HG02623 (cell line): ENCODE data around the gene ANGPT4.

ENCODE experiments used
- ATAC-seq: cut with Tn5 transposase; IDR thresholded peaks from one replicate; pipeline ENCODE4 v1.9.1; 2021; ENCODE audit warnings: moderate library complexity; ENCODE audit not compliant: unreplicated experiment

Gene ANGPT4

DNA sequence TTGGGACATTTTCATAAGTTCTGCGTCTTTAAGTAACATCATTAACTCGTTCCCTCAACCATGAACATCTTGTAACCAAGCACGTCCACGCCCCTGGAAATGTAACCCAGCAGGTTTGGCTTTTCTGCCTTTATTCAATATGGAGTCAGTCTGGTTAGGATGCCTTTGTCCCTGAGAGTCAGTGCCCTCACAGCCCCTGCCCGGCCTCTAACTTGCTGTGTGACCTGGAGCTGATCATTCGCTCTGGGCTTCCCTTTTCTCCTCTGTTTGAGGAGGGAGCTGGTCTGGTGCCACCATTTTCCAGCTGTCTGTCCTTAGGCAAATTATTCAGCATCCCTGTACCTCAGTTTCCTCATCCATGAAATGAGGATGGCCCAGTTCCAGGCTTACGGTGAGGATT lies 26.5 kb upstream of the ANGPT4 start:
- no peak for ATAC-seq

DNA sequence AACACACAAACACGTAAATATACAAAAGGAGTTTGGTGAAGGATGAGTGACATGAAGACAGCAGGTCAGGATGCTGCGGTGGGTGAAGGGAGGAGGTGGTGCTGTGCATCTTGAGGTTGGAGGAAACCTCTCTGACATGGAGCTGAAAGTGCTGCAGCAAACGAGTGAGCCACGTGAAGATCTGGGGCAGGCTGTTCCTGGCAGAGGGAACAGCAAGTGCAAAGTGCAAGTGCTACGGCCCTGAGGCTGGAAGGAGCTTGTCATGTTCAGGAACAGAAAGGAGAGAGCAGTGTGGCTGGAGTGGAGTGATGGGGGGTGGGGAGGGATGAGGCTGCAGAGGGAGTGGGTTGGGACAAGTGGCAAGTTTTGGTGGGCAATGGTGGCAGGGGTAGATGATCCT lies 24.8 kb upstream of the ANGPT4 start:
- no peak for ATAC-seq

DNA sequence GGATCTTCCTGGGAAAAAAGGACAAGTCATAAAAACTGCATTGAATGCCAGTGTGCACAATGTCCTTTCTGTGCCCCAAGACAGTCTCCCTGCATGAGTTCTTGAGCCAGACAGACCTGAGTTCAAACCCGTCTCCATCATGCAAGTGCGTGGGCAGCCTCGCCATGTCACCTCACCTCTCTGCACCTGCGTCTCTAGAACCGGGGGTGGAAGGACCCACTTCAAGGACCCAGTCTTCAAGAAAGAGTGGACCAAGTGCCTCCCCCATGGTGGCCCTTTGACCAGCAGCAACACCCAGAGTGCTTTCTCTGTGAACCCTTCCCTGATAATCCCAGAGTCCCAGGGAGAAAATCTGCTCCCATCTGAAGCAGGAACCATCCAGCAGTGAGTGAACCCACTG lies 23.5 kb upstream of the ANGPT4 start:
- no peak for ATAC-seq

DNA sequence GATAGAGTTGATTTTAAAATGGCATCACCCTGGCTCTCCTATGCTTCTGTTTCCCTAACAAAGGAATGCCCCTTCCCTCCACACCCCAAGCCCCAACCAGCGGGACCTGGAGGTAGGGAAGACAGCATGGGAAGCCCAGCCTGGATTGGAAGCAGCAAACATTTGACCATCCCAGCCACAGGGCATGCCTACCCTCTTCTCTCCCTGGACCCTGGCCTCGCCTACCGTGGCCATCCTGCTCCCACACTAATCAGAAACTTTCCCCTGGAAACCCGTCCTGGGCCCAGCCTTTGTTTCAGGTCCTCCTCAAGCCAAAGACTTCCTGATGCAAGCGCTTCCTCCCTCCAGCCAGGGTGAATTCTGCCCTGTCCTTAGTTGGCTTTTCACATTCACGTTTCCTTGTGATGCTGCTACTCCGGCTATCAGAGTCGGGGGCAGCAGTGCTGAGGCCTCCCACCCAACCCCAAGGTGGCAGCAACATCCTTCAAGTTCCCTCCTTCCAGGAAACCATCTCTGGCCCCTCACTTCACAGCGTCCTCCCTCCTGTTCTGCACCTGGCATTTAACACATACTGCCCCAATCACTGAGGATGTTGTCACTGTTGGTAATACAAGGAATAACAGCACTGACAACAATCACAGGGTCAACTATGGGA lies 18.2 kb upstream of the ANGPT4 start:
- ATAC-seq = no peak

DNA sequence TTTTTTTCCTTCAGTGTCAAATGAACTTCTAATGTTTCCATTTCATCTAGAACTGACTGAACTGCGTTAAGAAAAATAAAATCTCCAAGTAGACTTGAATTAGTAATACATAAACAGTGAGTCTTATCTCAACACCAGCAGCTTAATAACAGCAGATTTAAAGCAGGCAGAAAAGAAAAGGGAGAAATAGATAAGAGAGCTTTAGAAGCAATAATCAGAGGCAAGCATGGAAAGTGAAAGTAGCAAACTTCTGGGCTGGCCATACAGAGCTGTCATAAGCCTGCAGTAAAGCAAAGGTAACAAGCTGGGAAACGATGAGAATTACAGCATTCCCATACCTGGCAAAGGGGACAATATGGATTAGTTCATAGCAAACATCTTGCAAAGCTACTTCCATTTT lies 16.9 kb upstream of the ANGPT4 start:
- ATAC-seq = no peak

DNA sequence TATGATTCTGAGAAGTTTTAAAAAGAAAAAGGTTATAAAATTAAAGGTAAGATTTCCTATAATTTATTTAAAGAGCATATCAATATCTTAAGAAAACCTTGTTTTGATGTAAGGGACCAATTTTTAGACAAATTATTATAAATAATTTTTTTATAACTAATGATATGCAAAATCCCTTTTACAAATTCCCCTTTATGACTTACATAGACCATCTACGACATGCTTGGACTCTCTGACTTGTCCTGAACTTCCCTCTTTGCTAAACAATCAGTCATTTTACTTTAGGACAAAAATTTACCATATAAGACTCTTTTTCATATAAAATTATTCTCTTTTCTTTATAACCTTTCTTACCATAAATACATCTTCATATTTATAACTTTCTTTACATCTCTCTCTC lies 15.3 kb upstream of the ANGPT4 start:
- ATAC-seq = no peak

DNA sequence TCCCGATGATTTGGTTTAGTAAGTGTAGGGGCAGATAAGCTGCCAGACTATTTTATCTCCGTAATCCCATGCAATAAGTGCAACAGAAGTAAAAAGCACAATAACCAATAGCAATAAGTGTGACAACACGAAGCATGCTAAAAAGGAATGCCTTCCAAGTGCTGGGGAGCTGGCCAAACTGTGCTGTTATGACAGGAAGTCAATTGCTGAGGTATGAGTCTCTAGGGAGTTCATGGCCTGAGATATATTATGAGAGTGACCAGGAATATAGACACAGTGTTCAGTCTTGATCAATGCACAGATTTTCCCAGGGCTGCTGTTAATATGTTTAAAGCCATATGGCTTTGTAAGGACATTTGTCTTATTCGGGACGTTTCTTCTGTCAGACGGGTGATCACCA lies 10.5 kb upstream of the ANGPT4 start:
- no peak for ATAC-seq

DNA sequence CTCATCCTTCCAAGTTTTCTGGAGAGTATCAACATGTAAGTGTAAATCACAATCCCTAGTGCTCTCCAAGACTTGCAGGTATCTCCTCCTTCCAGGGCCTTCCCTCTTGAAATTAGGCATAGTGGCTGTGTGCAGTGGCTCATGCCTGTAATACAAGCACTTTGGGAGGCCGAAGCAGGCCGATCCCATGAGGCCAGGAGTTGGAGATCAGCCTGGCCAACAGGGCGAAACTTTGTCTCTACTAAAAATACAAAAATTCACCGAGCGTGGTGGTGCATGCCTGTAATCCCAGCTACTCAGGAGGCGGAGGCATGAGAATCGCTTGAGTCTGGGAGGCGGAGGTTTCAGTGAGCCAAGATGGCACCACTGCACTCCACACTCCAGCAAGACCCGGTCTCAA lies 9.4 kb upstream of the ANGPT4 start:
- ATAC-seq = no peak

DNA sequence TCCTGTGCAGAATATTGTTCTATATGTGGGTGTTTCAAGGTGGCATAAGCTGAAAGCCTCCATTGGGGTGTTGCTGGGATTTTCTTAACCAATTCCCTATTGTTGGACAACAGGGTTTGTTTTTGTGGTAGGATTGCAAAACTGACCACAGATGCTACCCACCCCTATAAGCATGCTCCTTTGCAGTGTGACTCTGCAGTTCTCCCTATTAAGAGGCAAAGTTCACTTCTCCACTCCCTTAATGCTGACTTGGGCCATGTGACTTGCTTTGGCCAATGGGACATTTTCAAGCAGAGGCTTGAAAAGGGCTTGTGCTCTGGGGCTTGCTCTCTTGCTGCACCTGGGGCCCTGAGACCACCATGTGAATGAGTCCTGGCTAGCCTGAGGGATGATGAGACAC lies 8.5 kb upstream of the ANGPT4 start:
- no peak for ATAC-seq

DNA sequence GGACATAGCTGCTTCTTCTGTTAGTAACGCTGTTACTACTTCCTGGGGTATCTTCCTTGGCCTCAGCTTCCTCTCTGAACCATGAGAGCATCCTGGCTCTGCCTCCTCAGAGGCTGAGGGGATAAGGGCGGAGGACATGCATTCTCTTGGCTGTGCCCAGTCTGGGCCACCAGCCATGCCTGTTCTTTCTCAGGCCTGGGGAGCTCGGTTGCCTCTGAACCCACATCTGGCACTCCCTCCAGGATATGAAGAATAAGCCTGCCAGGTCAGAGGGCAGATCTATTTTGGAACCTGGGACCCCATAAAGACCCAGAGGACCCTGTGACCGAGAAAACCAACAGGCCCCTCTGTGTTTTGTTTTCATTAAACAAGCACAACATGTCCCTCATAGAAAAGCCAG lies 6.6 kb upstream of the ANGPT4 start:
- no peak for ATAC-seq

DNA sequence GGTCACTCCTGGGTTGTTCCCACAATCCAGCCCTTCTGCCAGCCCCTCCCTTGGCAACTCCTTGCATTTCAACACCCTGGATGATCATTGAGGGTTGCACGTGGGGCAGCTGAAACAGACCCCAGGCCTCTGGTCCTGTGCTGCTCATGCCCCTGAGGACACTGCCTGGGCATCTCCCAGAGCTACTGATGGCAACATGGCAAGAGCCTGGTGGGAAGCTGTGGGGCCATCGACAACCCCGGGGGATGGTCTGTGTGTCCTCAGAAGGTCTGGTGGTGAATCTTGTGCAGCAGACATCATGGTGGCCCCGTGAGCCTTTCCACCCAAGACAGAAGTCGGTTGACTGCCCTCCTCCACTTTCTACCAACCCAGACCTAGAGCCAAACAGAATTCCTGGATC lies 4.9 kb upstream of the ANGPT4 start:
- ATAC-seq = no peak

DNA sequence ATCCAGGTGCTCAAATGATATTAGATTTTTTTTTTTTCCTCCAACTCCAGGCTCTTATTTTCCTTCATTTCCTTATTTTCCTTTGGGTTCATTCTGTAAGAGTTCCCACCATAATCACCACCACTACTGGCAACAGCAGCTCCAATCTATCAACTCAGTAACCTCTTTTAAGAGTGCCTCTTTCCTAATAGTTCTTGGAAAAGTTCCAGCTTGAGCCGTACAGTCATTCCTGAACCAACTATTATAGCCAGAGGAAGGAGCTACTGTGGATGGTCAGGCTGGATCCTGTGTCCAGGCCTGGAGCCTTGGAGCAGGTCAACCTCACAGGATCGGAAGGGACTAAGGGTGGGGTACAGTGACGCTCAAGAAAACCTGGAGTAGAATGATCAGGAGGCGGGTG lies 4.2 kb upstream of the ANGPT4 start:
- no peak for ATAC-seq

DNA sequence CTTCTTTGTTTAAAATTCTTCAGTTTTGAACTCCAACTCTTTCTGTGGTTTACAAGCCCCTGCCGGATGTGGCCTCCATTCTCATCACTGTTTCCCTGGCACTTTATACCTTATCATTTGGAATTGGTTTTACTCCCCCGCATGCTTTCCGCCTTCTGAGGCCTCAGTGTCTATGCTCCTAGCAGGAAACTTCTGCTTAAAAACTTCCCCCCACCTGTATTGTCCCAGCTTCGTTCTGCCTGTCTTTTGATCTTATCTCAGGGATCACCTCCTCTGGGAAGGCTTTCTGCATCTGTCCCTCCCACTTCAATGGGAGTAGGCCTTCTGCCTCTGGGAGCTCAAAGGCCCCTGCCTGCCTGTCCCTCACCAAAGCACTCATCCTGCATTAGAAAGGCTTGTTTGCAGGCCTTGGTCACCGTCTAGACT lies 3.4 kb upstream of the ANGPT4 start:
- ATAC-seq = no peak

DNA sequence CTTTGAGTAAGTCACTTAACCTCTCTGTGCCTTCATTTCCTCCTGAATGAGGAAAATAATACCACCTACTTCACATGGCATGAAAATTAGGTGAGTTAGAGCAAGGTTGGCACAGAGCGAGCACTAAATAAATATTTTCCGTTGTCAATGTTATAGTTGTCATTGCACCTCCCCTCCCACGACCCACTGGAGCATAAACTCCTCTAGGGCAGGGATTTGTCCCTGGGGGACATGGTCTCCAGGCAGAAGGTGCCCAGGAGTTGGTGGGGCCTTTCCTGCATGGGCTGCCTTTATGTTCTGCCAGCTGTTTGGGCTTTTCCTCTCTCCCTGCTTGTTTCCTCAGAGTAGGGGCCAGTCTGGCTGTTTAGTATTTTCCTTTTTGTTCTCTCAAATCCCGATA lies 1.3 kb upstream of the ANGPT4 start:
- no peak for ATAC-seq

DNA sequence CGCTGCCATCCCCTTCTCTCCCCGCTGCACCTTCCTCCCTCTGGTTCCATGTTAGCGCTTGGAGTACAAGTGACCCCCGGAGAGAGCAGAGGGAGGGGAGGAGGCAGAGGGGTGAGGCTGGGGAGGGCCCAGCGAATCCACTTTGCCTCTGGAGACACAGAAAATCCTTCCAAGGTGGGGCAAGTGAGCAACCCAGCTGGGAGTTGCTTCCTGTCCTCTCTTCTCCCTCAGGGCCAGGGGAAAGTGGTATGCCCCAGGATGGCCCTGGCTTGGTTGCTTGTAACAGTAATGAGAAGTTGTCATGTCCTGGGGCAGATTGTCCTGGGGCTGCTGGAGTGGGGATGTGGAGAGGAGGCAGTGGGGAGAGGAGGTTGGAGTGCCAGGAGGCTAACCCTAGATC lies 691 bp upstream of the ANGPT4 start:
- no peak for ATAC-seq

DNA sequence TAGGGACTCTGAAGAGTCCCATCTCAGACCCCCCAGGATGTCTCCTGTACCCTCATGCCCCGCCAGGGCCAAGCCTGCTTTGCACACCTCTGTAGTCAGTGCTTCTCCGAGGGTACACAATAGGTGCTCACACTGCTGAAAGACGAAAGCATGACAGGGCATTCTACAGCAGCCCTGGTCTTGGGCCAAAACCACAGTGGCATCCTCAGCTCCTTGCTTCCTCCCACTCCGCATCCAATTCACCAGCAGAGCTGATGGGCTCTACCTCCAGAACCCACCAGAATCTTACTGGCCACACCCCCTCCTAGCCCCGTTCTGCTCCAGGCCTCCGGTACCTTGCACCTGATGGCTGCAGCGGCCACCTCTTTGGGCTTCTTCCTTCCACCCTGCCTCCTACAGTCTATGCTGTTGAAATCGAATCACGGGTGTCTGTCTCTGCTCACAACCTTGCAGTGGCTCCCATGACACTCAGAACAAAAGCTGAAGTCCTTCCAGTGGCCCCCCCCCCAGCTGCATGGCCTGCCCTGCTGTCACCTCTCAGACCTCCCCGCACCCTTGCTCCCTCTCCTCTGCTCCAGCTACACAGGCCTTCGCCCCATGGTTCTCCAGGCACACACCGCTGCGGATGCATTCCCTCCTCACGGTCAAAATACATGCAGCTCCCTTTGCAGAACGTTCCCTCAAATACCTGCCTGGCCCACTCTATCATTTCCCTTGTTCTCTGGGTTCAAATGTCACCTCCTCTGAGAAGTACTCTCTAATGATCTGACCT lies 1.2 kb downstream of the ANGPT4 start:
- ATAC-seq = no peak

DNA sequence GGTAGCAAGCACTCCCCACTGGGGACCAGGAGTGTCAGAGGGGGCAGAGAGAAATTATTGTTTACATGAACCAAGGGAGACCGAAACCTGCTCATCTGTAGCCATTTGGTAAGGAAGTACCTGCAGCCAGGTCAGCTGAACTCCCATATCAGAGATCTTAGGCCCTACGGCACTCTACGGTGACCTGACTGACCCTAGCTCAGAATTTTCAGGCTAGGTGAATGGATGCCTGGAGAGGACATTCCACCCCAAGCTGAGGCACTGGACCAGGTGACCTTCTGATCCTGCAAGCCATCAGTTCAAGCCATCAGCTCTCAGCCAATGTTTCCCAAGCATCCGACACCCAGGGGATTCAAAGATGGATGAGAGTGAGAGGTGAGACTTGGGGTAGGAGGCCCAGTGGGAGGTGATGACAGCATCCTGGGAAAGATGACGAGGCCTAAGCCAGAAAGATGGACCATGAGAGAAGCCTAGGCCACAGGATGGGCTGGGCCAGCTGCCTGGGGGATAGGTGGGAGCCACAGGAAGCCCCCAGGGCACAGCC lies 2.8 kb downstream of the ANGPT4 start:
- ATAC-seq = no peak

DNA sequence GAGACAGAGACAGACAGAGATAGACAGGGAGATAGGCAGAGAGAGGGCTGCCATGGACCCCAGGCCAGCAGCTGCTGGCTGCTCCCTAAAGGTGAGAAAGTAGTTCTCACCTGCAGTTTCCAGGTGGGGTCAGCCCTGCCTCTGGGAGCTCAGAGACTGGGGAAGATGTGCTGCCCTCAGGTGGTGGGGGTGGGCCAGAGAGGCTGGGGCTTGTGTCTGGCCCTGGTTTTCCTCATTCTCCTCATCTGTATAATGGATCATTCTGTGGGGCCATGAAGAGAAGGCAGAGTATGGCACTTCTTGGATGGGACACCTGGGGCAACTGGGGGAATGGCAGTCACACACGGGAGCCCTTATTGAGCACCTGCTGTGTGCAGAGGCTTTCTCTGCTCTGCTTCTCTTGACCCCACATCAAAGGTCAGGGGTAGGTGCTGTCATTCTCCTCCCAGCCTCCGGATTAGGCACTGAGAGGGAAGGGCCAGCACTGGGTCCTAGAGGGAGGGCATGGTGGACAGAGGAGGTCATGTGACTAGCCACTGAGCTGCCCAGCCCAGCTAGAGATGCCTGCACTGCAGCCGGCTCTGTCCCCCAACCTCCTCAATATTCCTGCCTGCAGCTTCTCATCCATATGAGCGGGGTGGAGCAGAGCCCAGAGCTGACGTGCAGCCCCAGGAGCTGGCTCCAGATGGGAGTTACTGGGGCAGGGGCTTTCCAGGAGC lies 4.1 kb downstream of the ANGPT4 start:
- ATAC-seq = no peak

DNA sequence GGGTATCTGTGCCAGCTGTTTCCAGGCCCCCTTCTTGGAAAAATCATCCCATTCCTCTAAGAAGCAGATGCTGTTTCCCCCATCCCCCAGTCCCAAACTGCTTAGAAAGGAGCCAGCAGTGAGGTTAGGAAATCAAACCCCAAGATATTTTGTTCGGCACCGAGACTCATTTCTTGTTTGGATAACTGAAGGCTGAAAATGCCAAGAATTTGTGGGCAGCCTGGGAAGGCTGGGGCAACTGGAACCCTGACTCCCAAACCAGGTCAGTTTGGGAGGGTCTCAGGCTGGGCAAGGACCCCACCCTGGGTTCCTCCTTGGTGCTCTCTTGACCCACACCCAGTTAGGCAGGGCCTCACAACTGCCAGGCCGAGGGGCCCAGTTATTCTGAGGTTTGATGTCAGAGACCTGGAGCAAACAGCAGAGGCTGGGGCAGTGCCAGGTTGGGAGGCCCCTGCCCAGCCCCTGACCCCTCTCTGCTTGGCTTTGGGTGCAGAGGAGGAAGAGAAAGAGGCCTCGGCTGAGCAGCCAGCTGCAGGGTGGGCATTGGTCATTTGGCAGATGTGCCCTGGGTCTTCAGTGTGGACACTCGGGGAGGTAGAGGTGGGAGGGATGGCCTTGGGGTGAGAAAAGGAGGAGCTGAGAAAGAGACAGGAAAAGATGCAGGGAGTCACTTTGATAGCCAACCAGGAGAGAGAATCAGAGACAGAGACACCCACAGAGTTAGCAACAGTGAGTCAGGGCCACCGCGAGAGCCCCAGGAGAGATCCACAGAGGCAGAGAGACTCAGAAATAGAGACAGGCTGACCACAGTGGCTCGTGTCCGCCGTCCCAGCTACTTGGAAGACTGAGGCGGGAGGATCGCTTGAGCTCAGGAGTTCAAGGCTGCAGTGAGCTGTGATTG lies 5.0 kb downstream of the ANGPT4 start:
- ATAC-seq = no peak

DNA sequence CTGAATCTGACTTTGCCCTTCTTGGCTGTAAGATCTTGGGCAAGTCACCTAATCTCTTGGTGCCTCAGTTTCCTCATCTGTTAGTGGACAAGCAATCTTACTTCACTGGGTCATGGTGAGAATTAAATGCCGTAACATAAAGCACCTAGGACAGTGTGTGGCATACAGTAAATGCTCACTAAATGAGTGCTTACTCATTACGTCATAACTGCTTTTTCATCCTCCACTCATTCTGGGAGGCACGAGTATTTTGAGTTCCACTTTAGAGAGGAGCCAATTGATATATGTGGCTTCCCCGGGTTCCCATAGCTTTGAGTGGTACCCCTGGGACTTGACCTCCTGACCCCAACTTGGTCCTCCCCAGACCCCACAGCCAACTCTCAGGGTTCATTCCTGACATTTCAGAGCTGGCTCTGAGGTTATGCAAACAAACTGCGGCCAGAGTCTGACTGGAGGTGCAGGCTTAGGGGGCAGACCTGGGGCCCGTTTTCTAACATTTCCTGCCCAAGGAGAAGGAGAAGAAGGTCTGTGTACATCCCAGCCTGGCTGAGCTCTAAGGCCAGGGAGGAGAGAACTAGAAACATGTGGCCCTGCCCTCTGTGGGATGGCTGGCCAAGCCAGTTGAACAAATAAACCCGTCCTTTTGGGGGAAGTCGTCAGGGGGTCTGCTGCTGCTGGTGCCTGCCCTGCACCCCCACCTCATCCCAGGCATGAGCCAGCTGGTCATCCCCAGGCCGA lies 5.8 kb downstream of the ANGPT4 start:
- ATAC-seq = no peak
